Measurements from ENCODE around the gene TARP.

TARP gene

GRCh38 chr7:38211940-38212339, 61.5 kb downstream of the TARP start:
- DNase-seq: no peak

GRCh38 chr7:38211486-38211885, 62.0 kb downstream of the TARP start:
- DNase-seq: no peak

Measured in NCI-H510A treated with DMSO at 0.1 percent for 48 hours (cell line).